GM21447 (cell line): ENCODE data around the gene CYSTM1.

Source experiments
- ATAC-seq: cut with Tn5 transposase; IDR thresholded peaks from one replicate; pipeline ENCODE4 v1.9.1; 2021; ENCODE audit not compliant: unreplicated experiment

CYSTM1 gene

GRCh38 chr5:140205216-140205615 lies 30.2 kb downstream of the CYSTM1 start:
- ATAC-seq: no peak

- no peak for ATAC-seq
These were observed 31.0 kb downstream of the CYSTM1 start for GRCh38 chr5:140205952-140206351.

- peak; percentile 79 for ATAC-seq
These were observed 32.4 kb downstream of the CYSTM1 start for GRCh38 chr5:140207250-140207964.

GRCh38 chr5:140208065-140208464 lies 33.1 kb downstream of the CYSTM1 start:
- no peak for ATAC-seq

GRCh38 chr5:140213370-140213983 lies 38.5 kb downstream of the CYSTM1 start:
- no peak for ATAC-seq

GRCh38 chr5:140214831-140215230 lies 39.8 kb downstream of the CYSTM1 start:
- ATAC-seq: peak; percentile 50

GRCh38 chr5:140215276-140215675 lies 40.3 kb downstream of the CYSTM1 start:
- ATAC-seq: no peak

GRCh38 chr5:140216478-140217074 lies 41.6 kb downstream of the CYSTM1 start:
- ATAC-seq: no peak

- no peak for ATAC-seq
These were observed 42.5 kb downstream of the CYSTM1 start for GRCh38 chr5:140217299-140218026.

- ATAC-seq: peak; percentile 21
These were observed 44.3 kb downstream of the CYSTM1 start for GRCh38 chr5:140219068-140219991.

GRCh38 chr5:140220032-140220697 lies 45.2 kb downstream of the CYSTM1 start:
- peak; percentile 66 for ATAC-seq

- ATAC-seq: no peak
These were observed 45.7 kb downstream of the CYSTM1 start for GRCh38 chr5:140220698-140221064.

GRCh38 chr5:140221697-140222223 lies 46.8 kb downstream of the CYSTM1 start:
- ATAC-seq: no peak

- ATAC-seq: no peak
These were observed 47.4 kb downstream of the CYSTM1 start for GRCh38 chr5:140222416-140222815.

- no peak for ATAC-seq
These were observed 48.6 kb downstream of the CYSTM1 start for GRCh38 chr5:140223567-140223966.

GRCh38 chr5:140224658-140225057 lies 49.7 kb downstream of the CYSTM1 start:
- ATAC-seq: no peak

GRCh38 chr5:140225396-140225795 lies 50.4 kb downstream of the CYSTM1 start:
- ATAC-seq: no peak

- ATAC-seq: no peak
These were observed 52.1 kb downstream of the CYSTM1 start for GRCh38 chr5:140227046-140227445.

GRCh38 chr5:140228364-140228837 lies 53.4 kb downstream of the CYSTM1 start:
- ATAC-seq: no peak

GRCh38 chr5:140230373-140230772 lies 55.4 kb downstream of the CYSTM1 start:
- no peak for ATAC-seq
